HG02973 (cell line): Measurements from ENCODE around the gene B9D1.

Experiments used
- ATAC-seq: cut with Tn5 transposase; IDR thresholded peaks from one replicate; pipeline ENCODE4 v1.9.1; 2021; ENCODE audit warnings: moderate library complexity; ENCODE audit not compliant: unreplicated experiment

The B9D1 gene, protein sequence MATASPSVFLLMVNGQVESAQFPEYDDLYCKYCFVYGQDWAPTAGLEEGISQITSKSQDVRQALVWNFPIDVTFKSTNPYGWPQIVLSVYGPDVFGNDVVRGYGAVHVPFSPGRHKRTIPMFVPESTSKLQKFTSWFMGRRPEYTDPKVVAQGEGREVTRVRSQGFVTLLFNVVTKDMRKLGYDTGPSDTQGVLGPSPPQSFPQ

DNA sequence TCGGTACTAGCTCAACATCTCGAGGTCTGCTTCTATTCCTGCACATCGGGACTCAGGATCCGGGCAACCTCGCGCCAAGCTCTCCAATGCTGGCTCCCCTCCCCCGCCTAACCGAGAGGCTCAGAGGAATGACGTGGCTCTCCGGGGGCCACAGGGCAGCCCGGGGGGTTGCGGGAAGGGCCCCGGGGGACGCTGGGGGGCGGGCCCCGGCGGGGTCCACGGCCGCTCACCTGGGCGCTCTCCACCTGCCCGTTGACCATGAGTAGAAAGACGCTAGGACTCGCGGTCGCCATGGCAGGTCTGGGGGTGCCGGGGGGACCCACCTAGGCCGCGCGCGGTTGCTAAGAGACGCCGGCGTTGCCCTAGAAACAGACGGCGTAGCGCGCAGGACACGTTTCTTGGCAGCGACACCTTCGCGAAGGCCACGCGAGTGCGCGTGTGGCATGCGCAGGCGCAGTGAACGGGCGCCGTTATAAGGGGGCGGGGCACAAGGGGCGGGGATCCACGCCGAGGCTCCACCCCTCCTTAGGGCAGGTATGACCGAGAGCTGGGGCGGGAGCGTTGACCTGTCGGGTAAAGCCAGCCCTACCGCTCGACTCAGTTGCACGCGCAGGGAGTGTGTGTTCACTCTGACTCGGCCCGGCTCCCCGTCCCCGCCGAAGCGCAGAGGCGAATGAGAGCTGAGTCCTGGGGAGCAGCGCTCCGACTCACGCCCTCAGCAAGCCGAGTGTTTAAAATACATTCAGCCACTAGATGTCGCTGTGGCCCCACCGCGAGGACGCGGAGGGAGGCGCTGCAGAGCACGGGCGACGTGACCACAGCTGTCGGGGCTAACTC lies at the start of gene B9D1:
TSS of gene B9D1 (minus strand) at position 447 of the 837 bp plus-strand sequence. CDS start at position 293, 154 bp downstream.
- ATAC-seq: peak; percentile 62

DNA sequence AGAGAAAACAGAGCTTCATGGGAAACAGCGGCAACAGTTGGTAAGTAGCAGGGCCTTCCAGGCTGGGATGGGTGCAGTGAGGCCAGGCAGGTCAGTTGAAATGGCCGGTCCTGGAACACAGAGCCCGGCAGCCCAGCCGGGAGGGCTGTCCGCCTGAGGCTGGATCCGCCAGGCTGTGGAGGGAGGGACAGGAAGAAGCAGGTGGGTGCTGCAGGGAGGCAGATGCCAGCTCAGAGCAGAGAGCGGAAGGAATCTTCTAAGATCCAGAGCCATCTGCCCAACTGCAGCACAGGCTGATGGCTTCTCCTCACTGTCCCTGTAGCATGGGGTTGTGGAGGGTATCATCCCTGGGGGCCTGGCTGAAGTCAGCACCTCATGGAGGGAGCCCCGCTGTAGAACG lies 49.1 kb upstream of the B9D1 start:
- ATAC-seq: no peak

DNA sequence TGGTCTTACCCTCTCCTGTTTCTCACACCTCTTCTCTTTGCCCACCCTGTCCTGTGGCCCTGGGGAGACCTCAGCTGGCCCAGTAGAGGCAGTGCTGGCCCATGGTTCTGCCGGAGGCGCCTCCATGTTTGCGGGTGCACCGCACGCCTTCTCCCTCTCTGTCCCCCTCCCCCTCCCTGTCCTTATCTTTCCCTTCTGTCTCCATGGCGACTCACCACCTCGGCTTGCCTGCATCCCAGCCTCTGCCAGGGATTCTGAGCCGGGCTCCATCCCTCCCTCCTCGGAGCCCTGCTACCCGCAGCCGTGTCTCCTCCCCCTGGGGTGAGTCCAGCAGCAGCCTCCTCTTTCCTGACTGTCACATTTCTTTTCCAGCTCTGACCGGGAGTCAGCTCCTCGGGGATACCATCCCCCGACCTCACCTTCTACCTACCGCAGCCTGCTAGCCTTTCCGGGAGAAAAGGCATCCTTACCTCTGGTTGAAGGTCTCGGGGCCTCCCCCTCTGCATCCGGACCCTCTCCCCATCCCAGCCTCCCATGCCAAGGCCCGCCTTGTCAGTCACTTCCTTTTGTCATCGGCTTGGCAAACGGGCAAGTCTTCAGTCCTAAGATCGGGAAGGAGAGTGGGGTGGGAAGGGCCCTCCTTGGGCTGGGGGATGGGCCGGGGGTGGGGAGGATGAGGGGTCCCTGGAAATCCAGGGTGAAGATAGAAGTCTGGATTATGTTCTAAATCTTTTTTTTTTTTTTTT lies 48.5 kb upstream of the B9D1 start, which contains the start of gene RNF112:
TSS of gene RNF112 (plus strand) at position 358 of the 746 bp plus-strand sequence. CDS start at position 535, 177 bp downstream.
- ATAC-seq: no peak

DNA sequence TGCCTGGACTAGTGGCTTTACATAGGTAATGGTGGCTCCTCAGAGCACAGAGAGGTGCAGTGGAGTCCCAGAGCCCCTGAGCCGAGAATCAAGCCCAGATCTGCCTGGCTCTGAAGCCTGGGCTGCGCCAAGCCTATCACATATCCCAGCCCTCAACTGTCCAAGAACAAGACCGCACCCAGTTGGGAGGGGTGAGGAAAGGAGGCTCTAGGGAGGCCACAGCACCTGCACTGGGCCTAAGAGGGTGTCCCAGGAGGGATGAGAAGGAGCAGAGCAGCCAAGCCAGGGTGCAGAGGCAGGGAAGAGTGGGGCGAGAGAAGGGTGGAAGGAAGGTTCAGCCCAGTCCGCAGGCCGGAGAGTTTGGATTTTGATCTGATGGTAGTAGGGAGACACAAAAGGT lies 47.6 kb upstream of the B9D1 start:
- no peak for ATAC-seq

DNA sequence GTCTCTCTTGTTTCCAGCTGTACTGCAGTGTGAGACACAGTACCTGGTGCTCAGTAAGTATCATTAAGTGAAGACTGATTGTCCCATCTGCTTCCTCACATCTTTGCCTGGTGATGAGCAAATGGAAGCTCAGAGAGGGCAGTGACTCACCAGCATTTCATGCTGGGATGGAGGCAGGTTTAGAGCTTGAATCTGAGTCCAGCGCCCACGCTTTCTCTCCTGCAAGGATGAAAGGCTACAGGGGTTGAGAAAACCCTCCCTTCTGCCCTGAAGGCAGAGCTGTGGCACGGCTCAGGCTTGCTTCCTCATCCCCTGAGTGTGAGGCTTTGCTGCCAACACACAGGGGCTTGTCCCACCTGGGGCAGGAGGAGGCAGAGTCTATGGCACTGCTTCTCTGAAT lies 47.0 kb upstream of the B9D1 start:
- ATAC-seq: no peak

DNA sequence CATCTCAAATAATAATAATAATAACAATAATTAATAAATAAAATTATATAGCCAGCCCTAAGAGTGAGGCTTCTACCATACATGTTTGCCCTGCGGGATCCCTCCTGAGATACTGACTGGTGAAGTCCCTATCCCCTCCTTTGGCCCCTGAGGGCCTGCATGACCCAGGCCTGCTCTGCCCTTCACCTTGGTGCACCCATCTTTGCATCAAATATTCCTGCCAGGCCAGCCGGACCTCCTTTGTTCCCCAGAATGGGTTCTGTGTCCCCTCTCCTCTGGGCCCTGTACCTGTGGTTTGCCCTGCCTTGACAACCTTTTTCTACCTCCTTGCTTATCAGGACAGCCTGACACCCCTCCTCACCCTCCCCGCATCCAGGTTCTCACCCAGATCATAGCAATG lies 46.5 kb upstream of the B9D1 start:
- ATAC-seq: no peak

DNA sequence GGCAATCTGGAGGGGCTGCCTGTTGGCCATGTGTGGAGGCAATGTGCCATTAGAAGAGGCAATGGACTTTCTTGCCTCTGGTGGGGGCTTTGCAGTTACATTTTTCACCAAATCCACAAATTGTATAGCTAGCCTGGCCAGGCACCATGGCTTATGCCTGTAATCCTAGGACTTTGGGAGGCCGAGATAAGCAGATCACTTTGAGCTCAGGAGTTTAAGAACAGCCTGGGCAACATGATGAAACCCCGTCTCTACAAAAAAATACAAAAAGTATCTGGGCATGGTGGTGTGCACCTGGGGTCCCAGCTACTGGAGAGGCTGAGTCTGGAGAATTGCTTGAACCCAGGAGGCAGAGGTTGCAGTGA lies 45.8 kb upstream of the B9D1 start:
- ATAC-seq: no peak

DNA sequence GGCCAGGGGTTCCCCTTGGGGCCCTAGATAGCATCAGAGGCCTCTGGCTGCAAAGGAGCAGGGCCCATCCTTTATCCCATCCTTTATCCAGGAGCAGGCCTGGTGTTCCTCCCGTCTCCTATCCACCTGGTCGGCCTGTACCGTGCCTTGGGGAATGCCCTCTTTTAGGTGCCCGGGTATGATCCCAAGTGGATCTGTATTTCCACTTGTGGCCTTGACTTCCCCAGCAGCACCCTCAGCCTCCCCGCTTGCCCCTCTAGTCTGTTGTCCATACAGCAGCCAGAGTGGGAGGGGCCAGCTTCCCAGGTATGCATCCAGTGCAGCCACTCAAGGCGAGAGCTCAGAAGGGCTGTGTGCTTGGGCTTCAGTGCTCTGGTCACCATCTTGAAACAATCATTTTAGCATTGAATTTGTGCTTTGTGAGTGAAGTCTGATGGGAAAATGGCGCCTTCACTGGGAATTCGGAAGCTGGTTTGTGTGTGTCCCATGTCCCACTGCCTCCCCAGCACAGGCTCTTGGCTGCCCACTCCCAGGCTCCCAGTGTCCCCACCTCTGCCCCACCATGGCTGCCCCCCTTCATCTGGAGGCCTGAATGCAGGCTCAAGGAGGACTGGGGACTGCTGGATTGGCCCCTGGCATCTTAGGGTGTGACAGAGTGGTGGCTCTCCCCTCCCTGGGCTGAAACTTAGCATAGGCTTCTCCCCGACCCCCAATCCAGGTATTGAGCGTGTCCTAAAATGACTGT lies 45.2 kb upstream of the B9D1 start:
- ATAC-seq: no peak

DNA sequence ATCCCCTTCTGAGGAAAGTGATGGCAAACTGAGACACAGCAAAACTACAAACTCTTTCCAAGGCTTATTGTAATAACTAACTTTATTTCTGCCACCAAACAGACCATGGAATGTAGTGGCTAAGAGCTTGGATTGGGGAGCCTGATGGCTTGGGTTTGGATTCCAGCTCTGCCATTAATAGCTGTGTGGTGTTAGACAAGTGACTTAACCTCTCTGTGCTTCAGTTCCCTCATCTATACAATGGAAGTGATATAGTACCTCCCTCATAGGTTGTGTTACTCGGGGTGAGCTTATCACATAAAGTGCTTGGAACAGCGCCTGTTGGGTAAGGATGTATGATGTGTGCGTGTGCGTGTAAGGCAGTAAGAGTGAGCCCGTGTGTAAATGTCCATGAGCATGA lies 42.6 kb upstream of the B9D1 start:
- no peak for ATAC-seq

DNA sequence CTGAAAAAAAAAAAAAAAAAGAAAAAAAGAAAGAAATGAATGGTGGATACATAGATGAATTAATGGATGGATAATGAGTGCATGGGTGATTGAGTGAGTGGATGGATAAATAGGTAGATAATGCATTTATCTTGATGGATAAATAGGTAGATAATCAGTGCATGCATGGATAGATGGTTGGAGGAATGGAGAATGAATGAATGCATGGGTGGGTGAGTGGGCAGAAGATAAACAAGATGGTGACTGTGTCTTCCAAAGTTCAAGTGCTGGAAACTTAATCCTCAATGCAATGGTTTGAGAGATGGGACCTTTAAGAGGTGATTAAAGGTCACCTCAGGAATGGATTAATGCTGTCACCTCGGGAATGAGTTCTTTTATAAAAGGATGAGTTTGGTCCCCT lies 41.7 kb upstream of the B9D1 start:
- ATAC-seq: no peak

DNA sequence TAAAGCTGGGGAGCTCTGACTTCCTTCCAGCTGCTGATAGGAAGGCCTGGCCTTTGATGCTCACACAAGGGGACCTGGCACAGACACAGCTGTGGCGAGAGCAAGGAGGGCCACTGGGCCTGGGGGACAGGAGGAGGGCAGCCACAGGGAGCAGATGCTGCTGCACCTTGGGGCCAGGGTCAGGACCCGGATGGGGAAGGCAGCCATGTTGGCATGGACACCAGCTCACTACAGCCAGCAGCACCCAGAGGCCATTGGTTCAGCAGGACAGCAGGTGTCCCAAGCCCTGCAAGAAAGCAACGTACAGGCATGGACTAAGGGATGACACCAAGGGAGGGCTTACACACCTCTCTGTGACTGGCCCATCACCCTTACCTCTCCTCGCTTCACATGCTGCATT lies 40.5 kb upstream of the B9D1 start:
- no peak for ATAC-seq

DNA sequence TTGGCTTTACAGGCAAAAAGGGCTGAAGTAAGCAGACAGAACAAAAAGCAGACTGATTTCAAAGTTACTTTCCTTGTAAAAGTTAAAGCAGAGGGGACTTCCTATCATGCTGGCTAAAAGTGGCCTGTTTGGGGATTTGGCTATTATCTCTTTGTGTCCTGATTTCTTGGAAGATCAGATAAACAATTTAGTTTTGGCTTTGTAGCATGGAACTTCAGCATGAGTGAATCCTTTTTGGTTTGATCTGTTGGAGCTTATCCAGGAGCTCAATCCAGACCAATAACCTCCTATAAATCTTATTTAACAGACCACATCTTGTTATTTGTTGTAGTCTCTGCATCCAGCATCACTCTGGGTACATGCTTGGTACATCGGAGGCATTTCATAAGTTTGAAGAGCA lies 39.6 kb upstream of the B9D1 start:
- no peak for ATAC-seq

DNA sequence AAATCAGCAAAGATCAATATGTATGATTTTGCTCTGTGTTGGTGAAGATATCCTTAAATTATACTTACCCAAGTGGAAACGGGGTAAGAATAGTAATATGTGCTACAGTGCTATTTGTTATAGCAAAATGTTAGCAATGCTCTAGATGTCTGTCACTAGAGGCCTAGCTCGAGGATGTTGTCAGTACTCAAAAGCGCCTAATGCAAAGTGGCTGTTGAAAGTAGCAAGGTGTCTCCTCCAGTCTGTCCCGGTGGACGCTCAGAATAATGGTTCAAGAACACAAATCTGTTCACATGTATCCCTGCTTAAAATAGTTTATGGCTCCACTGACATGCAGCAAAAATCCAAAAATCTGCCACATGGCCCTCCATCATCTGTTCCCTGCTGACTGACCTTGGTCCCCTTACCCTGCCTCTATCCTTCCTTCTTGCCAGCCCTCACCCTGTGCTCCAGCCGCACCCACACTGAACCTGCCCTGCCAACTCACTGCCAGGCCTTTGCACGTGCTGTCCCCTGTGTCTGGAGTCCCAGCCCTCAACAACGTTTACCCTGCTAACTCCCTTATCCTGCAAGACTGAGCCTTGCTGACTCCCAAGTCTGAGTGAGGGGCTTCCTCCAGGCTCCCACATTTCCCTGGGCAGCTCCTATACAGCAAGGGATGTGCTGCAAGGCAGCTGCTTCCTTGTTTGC lies 38.9 kb upstream of the B9D1 start:
- ATAC-seq: no peak

DNA sequence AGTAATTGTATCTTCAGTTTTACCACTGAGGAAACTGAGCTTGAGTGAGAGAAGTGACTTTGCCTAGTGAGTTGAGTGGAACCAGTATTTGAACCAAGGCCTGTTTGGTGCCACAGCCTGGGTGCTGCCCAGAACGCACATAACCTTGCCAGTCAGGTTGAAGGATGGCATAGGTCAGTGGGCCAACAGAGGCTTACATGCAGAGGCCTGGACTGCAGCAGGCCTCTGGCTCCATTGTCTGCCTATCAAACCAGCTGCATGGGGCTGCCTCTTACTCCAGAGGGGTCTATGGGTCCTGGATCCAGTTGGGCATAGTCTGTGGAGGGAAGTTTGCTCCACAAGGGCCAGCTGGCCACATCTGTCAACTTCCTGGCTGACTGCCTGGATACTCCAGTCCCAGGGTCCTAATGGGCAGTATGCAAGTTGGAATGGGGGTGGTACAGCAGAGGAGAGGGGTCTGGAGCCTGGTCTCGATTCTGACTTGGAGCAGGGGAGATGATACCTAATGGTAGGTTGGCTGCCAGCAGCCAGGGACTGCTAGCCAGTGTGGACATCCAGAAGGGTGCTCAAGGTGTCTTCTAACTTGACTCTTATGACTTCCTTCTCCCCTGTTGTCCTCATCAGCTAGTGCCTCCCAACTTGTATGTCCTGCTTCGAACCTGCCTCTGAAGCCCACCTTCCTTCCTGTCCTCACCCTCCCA lies 37.4 kb upstream of the B9D1 start:
- no peak for ATAC-seq

DNA sequence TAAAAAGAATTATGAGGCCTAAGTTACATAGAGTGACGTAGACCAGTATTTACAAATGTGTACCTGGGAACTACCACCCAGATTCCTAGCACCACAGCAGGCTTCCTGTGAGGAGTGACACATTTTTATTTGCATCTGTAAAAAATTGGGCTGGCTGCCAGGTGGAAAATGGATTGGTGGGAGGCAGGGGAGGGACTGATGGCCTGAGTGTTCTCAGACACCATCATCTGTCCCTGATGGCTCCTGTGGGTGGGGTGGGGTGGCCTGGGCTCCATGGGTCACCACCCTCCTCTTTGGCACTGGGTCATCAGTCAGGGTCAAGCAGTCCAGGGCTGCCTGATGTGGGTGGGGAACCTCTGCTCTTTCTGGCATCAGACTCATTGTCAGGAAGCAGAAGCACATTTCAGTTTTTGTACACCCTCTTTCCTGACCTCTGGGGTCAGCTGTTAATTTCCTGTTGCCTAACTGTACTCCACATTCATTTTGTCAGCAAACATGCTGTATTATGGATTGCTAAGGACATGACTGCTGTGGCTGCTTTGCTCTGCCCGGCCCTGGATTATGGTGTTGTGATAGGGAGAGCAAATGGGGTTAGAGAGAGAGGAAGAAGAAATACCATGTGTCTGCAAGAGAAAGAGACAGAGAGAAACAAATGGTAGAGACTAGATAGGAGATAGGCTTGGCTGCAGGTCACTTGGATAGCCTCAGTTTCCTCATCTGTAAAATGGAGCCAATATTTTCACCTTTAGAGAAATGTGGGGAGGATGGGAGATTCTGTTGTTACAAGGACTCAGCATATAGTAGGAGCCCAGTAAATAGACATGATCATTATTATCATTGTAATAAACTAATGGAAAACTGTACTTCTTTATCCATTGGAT lies 36.0 kb upstream of the B9D1 start:
- ATAC-seq: no peak

DNA sequence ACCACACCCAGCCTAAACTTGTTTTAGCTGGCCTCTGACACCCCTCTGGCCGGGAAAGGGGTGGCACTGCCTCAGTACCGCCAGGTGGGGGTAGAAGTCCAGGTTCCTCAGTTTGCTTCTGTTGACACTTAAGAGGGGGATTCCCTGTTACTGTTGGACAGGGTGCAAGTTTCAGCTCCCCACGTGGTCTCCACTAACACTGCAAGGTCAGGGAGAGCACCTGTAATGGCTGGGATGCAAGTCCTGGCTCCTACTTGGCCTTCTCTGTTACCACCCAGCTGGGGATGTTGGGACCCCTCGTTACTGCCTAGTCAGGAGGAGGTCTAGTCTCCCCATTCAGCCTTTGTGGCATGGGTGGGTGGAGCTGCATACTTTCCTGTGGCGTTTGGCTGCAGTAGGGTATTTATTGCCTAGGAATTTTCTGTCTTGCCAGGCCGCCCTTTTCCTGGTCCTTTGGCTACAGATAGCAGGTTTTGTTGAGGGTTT lies 35.1 kb upstream of the B9D1 start:
- ATAC-seq: no peak

DNA sequence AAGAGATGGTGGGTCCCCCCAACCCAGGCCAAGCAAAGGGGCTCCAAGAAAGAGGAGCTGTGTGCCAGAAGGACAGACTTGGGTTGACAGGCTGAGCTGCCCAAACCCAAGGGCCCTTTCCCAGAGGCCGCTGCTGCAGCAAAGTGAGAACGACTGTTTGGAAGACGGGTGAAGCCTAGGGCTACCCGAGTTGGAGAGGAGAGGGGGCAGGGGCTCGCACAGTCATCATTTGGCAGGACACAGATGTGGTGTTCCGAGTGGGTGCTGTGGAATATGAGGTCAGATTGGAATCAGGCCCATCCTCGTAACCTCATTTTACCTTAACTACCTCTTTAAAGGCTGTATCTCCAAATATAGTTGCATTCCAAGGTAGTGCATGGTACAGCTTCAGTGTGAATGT lies 29.8 kb upstream of the B9D1 start:
- no peak for ATAC-seq

DNA sequence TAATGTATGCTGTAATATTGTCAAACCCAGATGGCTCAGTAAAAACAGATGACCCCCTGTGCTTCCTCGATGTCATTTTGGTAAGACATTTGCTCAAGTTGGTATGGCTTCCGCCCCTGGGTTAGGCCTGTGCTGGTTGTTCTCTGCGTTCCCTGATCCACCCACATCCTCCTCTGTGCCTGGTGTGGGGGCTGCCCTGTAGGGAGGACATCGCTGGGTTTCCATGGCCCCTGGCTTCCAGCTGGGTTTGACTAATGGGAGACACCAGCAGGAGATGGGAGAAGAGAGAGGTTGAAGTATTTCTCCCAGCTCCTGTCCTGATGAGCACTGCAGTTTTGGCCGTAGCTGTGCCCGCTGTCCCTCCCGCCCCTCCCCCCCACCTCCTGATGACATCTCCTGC lies 28.9 kb upstream of the B9D1 start:
- no peak for ATAC-seq

DNA sequence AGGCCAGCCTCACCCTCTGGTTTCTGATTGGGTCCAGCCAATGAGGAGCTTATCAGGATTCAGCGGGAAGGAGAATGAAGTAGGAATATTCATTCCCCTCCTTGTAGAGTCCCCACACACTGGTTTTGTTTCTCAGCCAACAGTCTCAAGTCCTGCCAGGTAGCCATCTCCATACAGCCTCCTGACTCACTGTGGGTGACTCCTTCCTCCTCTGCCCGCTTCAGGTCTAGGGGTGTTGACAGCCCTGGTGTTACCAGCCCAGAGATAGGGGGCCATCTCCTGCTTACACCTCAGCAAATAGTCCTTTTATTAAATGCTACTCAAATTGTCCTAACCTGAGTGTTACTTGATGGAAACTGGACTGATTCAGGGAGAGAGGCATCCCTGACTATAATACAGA lies 28.4 kb upstream of the B9D1 start:
- ATAC-seq: no peak
